Naive thymus-derived CD4-positive, alpha-beta T cell (primary cell): ENCODE results near the gene HPCA. TPM values are rescaled to one million over a fixed set of nuclear protein-coding genes. Genes with fewer than 3 reads are reported as not detected.

Source experiments
- ATAC-seq: fragments of 150-1000 bp; cut with Tn5 transposase; 2 replicates; pipeline ENCODE4 v1.10.0; 2021; ENCODE audit warnings: mild to moderate bottlenecking, moderate library complexity
- CTCF ChIA-PET: fragments of 350-600 bp; sonication (Branson Sonifier 250); formaldehyde crosslinking; loops from one replicate; lab custom pipeline; 2021; ENCODE audit warnings: antibody characterized with exemption; lab: Charles Lee
- POLR2A ChIA-PET: fragments of 350-600 bp; sonication (Branson Sonifier 250); formaldehyde crosslinking; loops from one replicate; lab custom pipeline; 2021; ENCODE audit warnings: antibody characterized with exemption, inconsistent platforms; lab: Charles Lee
- DNase-seq, 9 donors: peaks; one replicate each; pipeline versions ENCODE4 v3.0.0 to v3.0.0-alpha.2; 2020 to 2022; ENCODE audit warnings: mixed read lengths in 1 of 9
- H3K27ac ChIP-seq: one replicate; pipeline ENCODE4 v1.7.0; 2013; ENCODE audit warnings: mild to moderate bottlenecking, low read depth, low read length, moderate library complexity
- H3K27me3 ChIP-seq, 2 donors: one replicate each; pipeline ENCODE4 v1.7.0; 2013; ENCODE audit warnings: low read length in 2 of 2, mild to moderate bottlenecking in 2 of 2, moderate library complexity in 2 of 2; ENCODE audit not compliant: control insufficient read depth in 2 of 2, insufficient read depth in 2 of 2
- H3K36me3 ChIP-seq, 3 experiments: 1 replicate in 2 of 3; 2 replicates in 1 of 3; pipeline ENCODE4 v1.7.0; 2013; ENCODE audit warnings: low read length in 3 of 3, mild to moderate bottlenecking in 3 of 3, moderate library complexity in 1 of 3; ENCODE audit not compliant: insufficient read depth in 3 of 3, control insufficient read depth in 2 of 3
- H3K4me1 ChIP-seq, 2 donors: one replicate each; pipeline ENCODE4 v1.7.0; 2013; ENCODE audit warnings: low read length in 2 of 2, mild to moderate bottlenecking in 2 of 2, moderate library complexity in 1 of 2; ENCODE audit not compliant: control insufficient read depth in 2 of 2, insufficient read depth in 2 of 2
- H3K4me3 ChIP-seq: 2 replicates; pipeline ENCODE4 v1.7.0; 2013; ENCODE audit warnings: mild to moderate bottlenecking, low read length
- H3K9me3 ChIP-seq, 3 experiments: 1 replicate in 2 of 3; 2 replicates in 1 of 3; pipeline ENCODE4 v1.7.0; 2013; ENCODE audit warnings: low read length in 3 of 3; ENCODE audit not compliant: control insufficient read depth in 2 of 3
- H3K27ac Mint-ChIP-seq, 9 donors: one replicate each; pipeline ENCODE4 v1.8.0; 2020 to 2022; ENCODE audit warnings: mixed read lengths in 9 of 9, mild to moderate bottlenecking in 8 of 9, moderate library complexity in 5 of 9, inconsistent platforms in 2 of 9
- H3K27me3 Mint-ChIP-seq, 5 donors: one replicate each; pipeline ENCODE4 v1.8.0; 2021 to 2022; ENCODE audit warnings: mixed read lengths in 5 of 5, mild to moderate bottlenecking in 1 of 5
- H3K36me3 Mint-ChIP-seq, 5 donors: one replicate each; pipeline ENCODE4 v1.8.0; 2020 to 2022; ENCODE audit warnings: mixed read lengths in 5 of 5, mild to moderate bottlenecking in 3 of 5, inconsistent platforms in 1 of 5
- H3K4me1 Mint-ChIP-seq, 7 donors: one replicate each; pipeline ENCODE4 v1.8.0; 2020 to 2022; ENCODE audit warnings: mixed read lengths in 7 of 7, mild to moderate bottlenecking in 3 of 7, inconsistent platforms in 1 of 7
- H3K4me3 Mint-ChIP-seq, 10 donors: one replicate each; pipeline ENCODE4 v1.8.0; 2020 to 2022; ENCODE audit warnings: mild to moderate bottlenecking in 10 of 10, mixed read lengths in 10 of 10, moderate library complexity in 6 of 10, inconsistent platforms in 2 of 10
- H3K9me3 Mint-ChIP-seq, 11 donors: one replicate each; pipeline ENCODE4 v1.8.0; 2020 to 2022; ENCODE audit warnings: mixed read lengths in 11 of 11, mild to moderate bottlenecking in 4 of 11, inconsistent platforms in 1 of 11, moderate library complexity in 1 of 11
- intact Hi-C, 2 donors: fragments of 100-400 bp; cut with micrococcal nuclease; formaldehyde crosslinking; loops; one replicate each; pipeline ENCODE4 v1.15.1; 2023
- polyA plus RNA-seq, 2 donors: library from polyadenylated mRNA; unstranded; fragments of 300-500 nt; fragmentation: Illumina TruSeq; gene quantifications; one replicate each; pipeline ENCODE4 v1.2.3, GENCODE V29; 2021
- total RNA-seq, 6 experiments: library from RNA in 5 of 6; stranded (reverse) in 5 of 6; gene quantifications; 1 replicate in 5 of 6; 2 replicates in 1 of 6; pipeline ENCODE4 v1.2.3 and lab custom pipeline; 2021 to 2026

The HPCA gene
- total and polyA plus RNA-seq, 7 experiments from 2014 or later: 0.31 to 0.43 TPM; not detected in 5

DNA sequence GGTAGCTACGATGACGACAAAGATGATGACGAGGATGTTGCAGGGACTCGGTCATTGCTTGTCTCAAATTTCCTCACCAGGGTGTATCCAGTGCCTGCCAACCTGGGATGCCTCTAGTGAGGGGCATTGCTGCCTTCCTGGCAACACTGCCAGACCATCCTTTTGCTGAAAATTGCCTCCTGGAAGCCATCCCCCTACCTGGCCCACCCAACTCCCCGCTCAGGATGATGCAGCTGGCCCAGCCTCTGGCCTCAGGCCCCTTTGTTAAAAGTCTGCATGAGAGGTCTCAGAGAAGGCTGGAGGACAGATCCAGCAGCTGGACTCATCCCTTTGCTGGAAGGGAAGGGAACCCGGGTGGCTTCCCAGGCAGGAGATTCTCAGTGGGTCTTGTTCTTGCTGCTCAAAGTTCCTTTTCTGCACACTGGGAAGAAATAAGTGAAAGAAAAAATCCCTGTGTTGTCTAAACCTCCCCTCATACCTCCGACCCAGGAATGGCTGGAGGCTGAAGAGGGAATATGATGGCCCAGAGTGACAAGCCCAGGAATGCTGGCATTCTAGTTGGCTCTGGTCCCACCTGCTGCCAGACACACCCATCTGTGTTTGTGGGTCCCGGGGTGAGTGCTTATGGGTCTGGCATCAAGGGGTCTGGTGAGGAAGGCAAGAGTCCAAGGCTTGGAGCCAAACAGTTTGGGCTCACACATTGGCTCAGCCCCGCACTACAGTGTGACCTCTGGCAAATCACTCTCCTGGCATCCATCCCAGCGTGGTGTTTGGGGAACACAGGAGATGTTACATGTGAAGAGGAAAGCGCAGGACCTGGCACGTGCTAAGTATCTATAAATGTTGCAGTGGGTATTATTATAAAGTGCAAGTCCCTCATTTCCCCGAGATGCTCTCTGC lies 8.8 kb upstream of the HPCA start:
- H3K9me3 Mint-ChIP-seq: peaks cover 0 to 1% (median 0%) of the 10 kb centered on the region in 11 donors
- H3K4me3 Mint-ChIP-seq: no peak overlapping the region
- peaks cover 29 to 39% (median 32%) of the 10 kb centered on the region in 5 donors for H3K27me3 Mint-ChIP-seq
- Histone ChIP-seq H3K4me3 (no peak overlapping the region), H3K4me1 (no peaks in the 10 kb centered on the region), H3K9me3 (no peaks in the 10 kb centered on the region), H3K36me3 (no peaks in the 10 kb centered on the region), H3K27ac (no peak overlapping the region), H3K27me3 (peaks cover 2 to 3% of the 10 kb centered on the region in 2 donors)
- H3K4me1 Mint-ChIP-seq: peaks cover 0 to 11% (median 0%) of the 10 kb centered on the region in 7 donors
- ChIA-PET CTCF (interaction anchor here (0.6 to 1.8 kb wide), 2 partner anchors 171 to 1490 kb away, joined by 3 to 4 read pairs; no protein-coding TSS in a partner anchor), POLR2A (no interaction called here)
- no peak for DNase-seq
- no peak for ATAC-seq
- H3K27ac Mint-ChIP-seq: no peak overlapping the region
- no peaks in the 10 kb centered on the region for H3K36me3 Mint-ChIP-seq
- intact Hi-C loops: no loop called here

GRCh38 chr1:32878183-32878582 lies 8.1 kb upstream of the HPCA start:
- Histone ChIP-seq H3K9me3 (no peaks in the 10 kb centered on the region), H3K36me3 (no peaks in the 10 kb centered on the region), H3K4me3 (no peak overlapping the region), H3K4me1 (no peaks in the 10 kb centered on the region), H3K27ac (no peak overlapping the region), H3K27me3 (peaks cover 2 to 3% of the 10 kb centered on the region in 2 donors)
- intact Hi-C loops: no loop called here
- H3K36me3 Mint-ChIP-seq: no peaks in the 10 kb centered on the region
- no peak overlapping the region for H3K4me3 Mint-ChIP-seq
- ChIA-PET CTCF (no interaction called here), POLR2A (no interaction called here)
- peaks cover 0 to 8% (median 0%) of the 10 kb centered on the region in 7 donors for H3K4me1 Mint-ChIP-seq
- no peak for ATAC-seq
- H3K27ac Mint-ChIP-seq: no peak overlapping the region
- H3K27me3 Mint-ChIP-seq: peaks cover 25 to 40% (median 30%) of the 10 kb centered on the region in 5 donors
- DNase-seq: no peak
- H3K9me3 Mint-ChIP-seq: peaks cover 0 to 1% (median 0%) of the 10 kb centered on the region in 11 donors

DNA sequence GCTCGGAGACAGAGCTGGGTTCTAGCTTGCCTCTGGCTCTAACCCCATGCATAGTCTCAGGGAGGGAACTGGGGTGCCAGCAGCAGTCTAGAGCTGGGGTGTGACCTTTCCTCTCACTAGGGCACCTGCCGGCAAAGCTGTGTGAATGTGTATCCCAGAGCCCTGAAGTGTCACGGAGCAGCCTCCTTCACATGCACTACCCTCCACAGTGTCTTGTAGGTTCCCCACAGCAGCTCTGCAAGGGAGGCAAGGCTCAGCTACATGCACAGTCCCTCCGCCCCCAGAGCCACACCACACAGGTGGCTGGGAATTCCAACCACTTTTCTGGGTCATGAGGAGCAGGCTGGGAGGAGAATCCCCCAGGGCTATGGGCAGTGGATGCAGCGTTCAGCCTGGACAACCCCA lies 7.7 kb upstream of the HPCA start:
- H3K9me3 ChIP-seq: no peaks in the 10 kb centered on the region
- H3K27ac ChIP-seq: no peak overlapping the region
- no peak overlapping the region for H3K4me3 ChIP-seq
- H3K27me3 Mint-ChIP-seq: peaks cover 27 to 43% (median 34%) of the 10 kb centered on the region in 5 donors
- H3K36me3 Mint-ChIP-seq: no peaks in the 10 kb centered on the region
- no peak for DNase-seq
- no peak for ATAC-seq
- peaks cover 0 to 8% (median 0%) of the 10 kb centered on the region in 7 donors for H3K4me1 Mint-ChIP-seq
- peaks cover 2 to 3% of the 10 kb centered on the region in 2 donors for H3K27me3 ChIP-seq
- no peak overlapping the region for H3K4me3 Mint-ChIP-seq
- H3K4me1 ChIP-seq: no peaks in the 10 kb centered on the region
- ChIA-PET CTCF (no interaction called here), POLR2A (no interaction called here)
- no peaks in the 10 kb centered on the region for H3K36me3 ChIP-seq
- intact Hi-C loops: no loop called here
- peaks cover 0 to 1% (median 0%) of the 10 kb centered on the region in 11 donors for H3K9me3 Mint-ChIP-seq
- H3K27ac Mint-ChIP-seq: no peak overlapping the region

DNA sequence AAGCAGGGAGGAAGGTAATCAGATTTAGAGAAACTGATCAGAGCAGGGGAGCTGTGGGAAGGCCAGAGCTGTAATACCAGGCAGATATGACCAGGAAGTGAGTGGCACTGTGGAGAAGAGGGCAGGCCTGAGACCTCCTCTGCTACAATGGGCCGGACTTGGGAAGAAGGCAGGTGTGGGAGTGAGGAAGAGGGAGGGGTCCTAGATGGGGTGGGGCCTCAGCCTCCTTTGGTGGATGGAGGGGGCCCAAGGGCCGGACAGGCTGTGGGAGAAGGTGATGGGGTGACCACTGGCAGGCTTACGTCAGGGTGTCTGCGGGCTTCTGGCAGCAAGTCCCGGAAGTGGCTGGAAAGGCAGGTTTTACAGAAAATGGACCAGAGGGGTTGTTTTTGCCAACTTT lies 5.0 kb upstream of the HPCA start:
- DNase-seq: no peak

DNA sequence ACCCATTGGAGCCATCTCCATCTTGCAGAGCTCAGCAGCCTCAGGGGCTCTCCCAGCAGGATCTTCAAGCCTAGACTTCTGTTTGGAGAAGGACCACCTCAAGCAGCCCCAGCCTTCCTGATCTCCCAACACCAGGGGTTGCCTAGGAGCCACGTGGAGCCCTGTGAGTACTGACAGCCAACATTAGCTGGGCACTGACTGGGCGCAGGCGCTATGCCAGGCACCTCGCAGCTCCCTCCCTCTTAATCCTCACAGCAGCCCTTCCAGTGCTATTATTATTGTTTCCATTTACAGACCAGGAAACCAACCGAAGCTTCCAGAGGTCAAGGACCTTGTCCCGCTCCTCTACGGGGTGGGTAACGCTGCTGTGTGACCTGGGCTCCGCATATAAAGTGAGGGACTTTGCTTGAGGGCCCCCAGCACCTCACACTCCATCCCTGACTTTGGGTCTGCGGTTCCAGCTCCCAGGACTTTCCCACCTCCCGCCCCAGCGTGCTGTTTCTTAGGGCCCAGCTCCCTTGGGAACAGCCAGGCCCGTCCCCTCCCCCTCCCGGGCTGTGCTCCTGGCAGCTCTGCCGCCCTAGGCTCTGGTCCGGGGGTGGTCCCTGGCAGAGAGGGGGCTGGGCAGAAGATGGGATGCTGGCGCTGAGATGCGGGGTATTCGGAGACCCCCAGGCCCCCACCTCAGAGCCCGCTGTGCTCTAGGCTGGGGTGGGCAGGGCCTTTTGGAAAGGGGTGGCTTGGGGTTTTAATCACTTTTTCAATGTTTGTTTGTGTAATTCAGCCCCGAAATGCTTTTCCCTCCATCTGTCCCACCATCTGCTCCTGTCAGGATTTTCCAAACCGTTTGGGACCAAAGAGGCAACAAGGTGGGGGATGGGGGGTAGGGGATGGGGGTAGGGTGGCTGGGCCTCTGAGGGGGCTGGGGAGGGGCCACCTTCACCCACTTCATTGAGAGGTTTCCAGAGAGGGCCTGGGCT lies 4.1 kb upstream of the HPCA start:
- Mint-ChIP-seq H3K27me3 (peaks cover 26 to 53% (median 35%) of the 10 kb centered on the region in 5 donors), H3K36me3 (no peaks in the 10 kb centered on the region), H3K4me3 (no peak overlapping the region), H3K9me3 (no peaks in the 10 kb centered on the region), H3K4me1 (peaks cover 0 to 12% (median 5%) of the 10 kb centered on the region in 7 donors), H3K27ac (no peak overlapping the region)
- Histone ChIP-seq H3K4me1 (no peaks in the 10 kb centered on the region), H3K36me3 (no peaks in the 10 kb centered on the region), H3K27ac (no peak overlapping the region), H3K4me3 (no peak overlapping the region), H3K9me3 (no peaks in the 10 kb centered on the region), H3K27me3 (peaks cover 6 to 7% of the 10 kb centered on the region in 2 donors)
- DNase-seq (no peak), ATAC-seq (no peak)
- CTCF ChIA-PET: interaction anchor here (0.6 kb wide), 1 partner anchor 8 kb away, joined by 4 read pairs; no protein-coding TSS in a partner anchor
- POLR2A ChIA-PET: no interaction called here
- intact Hi-C loops: no loop called here

More for the DNA sequence above, 5.0 kb upstream of the HPCA start:
- peaks cover 0 to 9% (median 5%) of the 10 kb centered on the region in 7 donors for H3K4me1 Mint-ChIP-seq
- H3K36me3 ChIP-seq: no peaks in the 10 kb centered on the region
- H3K9me3 ChIP-seq: no peaks in the 10 kb centered on the region
- ATAC-seq: no peak
- no peak overlapping the region for H3K4me3 Mint-ChIP-seq
- no peak overlapping the region for H3K27ac Mint-ChIP-seq
- intact Hi-C loops: no loop called here
- no peaks in the 10 kb centered on the region for H3K9me3 Mint-ChIP-seq
- H3K4me1 ChIP-seq: no peaks in the 10 kb centered on the region
- ChIA-PET POLR2A (no interaction called here), CTCF (interaction anchor here (0.5 kb wide), 1 partner anchor 54 kb away, joined by 3 read pairs; no protein-coding TSS in a partner anchor)
- peaks cover 2 to 3% of the 10 kb centered on the region in 2 donors for H3K27me3 ChIP-seq
- peaks cover 22 to 46% (median 32%) of the 10 kb centered on the region in 5 donors for H3K27me3 Mint-ChIP-seq
- H3K36me3 Mint-ChIP-seq: no peaks in the 10 kb centered on the region
- no peak overlapping the region for H3K27ac ChIP-seq
- no peak overlapping the region for H3K4me3 ChIP-seq

GRCh38 chr1:32883338-32884031 lies 2.8 kb upstream of the HPCA start:
- Mint-ChIP-seq H3K27me3 (peaks cover 39 to 65% (median 42%) of the 10 kb centered on the region in 5 donors), H3K4me3 (no peak overlapping the region), H3K9me3 (peaks cover 0 to 4% (median 0%) of the 10 kb centered on the region in 11 donors), H3K4me1 (peaks cover 0 to 14% (median 5%) of the 10 kb centered on the region in 7 donors), H3K27ac (no peak overlapping the region), H3K36me3 (no peaks in the 10 kb centered on the region)
- no peak for ATAC-seq
- no peaks in the 10 kb centered on the region for H3K36me3 ChIP-seq
- intact Hi-C loops: no loop called here
- POLR2A ChIA-PET: no interaction called here
- DNase-seq: no peak
- no peak overlapping the region for H3K4me3 ChIP-seq
- H3K27ac ChIP-seq: no peak overlapping the region
- no peaks in the 10 kb centered on the region for H3K9me3 ChIP-seq
- no peaks in the 10 kb centered on the region for H3K4me1 ChIP-seq
- H3K27me3 ChIP-seq: peaks cover 7 to 11% of the 10 kb centered on the region in 2 donors
- CTCF ChIA-PET: no interaction called here
